Ascending aorta (tissue), 2 donors: ENCODE data around the gene MBD3. TPM values are rescaled to one million over a fixed set of nuclear protein-coding genes. Genes with fewer than 3 reads are reported as not detected.

Source experiments
- DNase-seq, 2 donors: peaks; one replicate each; pipeline ENCODE4 v3.0.0-alpha.2; 2019; ENCODE audit warnings: low spot score in 2 of 2
- H3K27ac ChIP-seq, 2 donors: fragments of 200-600 bp; sonication (generic); one replicate each; pipeline ENCODE4 v1.5.1; 2016 to 2017; ENCODE audit warnings: mild to moderate bottlenecking in 1 of 2
- H3K27me3 ChIP-seq: fragments of 200-600 bp; sonication (generic); one replicate; pipeline ENCODE4 v1.5.1; 2017
- H3K36me3 ChIP-seq, 2 donors: fragments of 200-600 bp; sonication (generic); one replicate each; pipeline ENCODE4 v1.5.1; 2016
- H3K4me1 ChIP-seq, 2 donors: fragments of 200-600 bp; sonication (generic); one replicate each; pipeline ENCODE4 v1.5.1; 2016 to 2017; ENCODE audit warnings: mild to moderate bottlenecking in 1 of 2
- H3K4me3 ChIP-seq, 2 donors: fragments of 200-600 bp; sonication (generic); one replicate each; pipeline ENCODE4 v1.5.1; 2016 to 2017; ENCODE audit warnings: mild to moderate bottlenecking in 1 of 2
- H3K9me3 ChIP-seq, 2 donors: fragments of 200-600 bp; sonication (generic); one replicate each; pipeline ENCODE4 v1.5.1; 2016
- intact Hi-C: fragments of 100-400 bp; cut with DNase I; formaldehyde crosslinking; loops from one replicate; pipeline ENCODE4 v1.15.1; 2023
- total RNA-seq: library from RNA; depleted of rRNA; stranded (reverse); fragments of >200 nt; gene quantifications from one replicate; pipeline ENCODE4 v1.1.0, GENCODE V29; 2016
- TF ChIP-seq, protein P1 (sequence below), 3 experiments: fragments of 200-600 bp in 2 of 3; fragments of 450-650 bp in 1 of 3; sonication (generic) in 2 of 3; IDR thresholded peaks; one replicate each; pipeline ENCODE4 v1.5.1; 2016 to 2019; ENCODE audit warnings: antibody characterized with exemption in 3 of 3, mild to moderate bottlenecking in 1 of 3, moderate library complexity in 1 of 3

MBD3 gene
- total RNA-seq, 1 donor from 2014 or later, result 143 TPM

DNA sequence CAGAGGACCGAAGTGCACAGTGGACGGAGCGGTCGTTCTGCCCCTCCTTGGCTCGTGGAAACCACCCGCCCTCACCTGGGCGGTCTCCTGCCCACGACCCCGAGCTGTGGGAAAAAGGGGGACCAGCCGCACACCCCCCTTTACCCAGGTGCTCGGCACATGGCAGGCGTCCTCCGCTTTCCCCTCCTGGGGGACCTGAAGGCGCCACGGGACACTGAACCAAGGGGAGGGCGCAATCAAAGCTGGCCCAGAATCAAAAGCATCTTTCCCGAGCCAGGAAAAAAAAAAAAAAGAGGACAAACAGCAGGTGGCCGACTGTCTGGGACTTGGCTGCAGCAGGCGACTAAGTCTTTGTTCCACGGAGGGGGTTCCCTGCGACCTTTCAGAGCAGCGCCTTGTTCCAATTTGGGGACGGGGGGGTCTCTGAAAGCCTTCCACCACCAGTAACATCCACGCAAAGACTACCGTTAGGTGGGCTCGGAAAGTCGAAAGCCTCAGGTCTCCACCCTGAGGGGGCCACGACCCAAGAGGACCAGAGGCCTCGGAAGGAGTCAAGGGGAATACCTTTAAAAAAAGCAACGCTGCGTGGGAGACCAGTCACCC, 1.1 kb downstream of the MBD3 start:
- DNase-seq, result no peak
- intact Hi-C loops, result loop anchor here (1.0 kb wide), 3 partner anchors 14 to 61 kb away; partner anchors contain the start of genes TCF3 and UQCR11
- peak overlapping the region; percentile 74 to 89 for H3K4me3 ChIP-seq
- peaks cover under 1 to 1% of the 10 kb centered on the region in 2 donors for H3K36me3 ChIP-seq
- peaks cover 8 to 17% of the 10 kb centered on the region in 2 donors for H3K4me1 ChIP-seq
- TF ChIP-seq, protein P1, sequence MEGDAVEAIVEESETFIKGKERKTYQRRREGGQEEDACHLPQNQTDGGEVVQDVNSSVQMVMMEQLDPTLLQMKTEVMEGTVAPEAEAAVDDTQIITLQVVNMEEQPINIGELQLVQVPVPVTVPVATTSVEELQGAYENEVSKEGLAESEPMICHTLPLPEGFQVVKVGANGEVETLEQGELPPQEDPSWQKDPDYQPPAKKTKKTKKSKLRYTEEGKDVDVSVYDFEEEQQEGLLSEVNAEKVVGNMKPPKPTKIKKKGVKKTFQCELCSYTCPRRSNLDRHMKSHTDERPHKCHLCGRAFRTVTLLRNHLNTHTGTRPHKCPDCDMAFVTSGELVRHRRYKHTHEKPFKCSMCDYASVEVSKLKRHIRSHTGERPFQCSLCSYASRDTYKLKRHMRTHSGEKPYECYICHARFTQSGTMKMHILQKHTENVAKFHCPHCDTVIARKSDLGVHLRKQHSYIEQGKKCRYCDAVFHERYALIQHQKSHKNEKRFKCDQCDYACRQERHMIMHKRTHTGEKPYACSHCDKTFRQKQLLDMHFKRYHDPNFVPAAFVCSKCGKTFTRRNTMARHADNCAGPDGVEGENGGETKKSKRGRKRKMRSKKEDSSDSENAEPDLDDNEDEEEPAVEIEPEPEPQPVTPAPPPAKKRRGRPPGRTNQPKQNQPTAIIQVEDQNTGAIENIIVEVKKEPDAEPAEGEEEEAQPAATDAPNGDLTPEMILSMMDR (IDR thresholded peaks at IDR 0.05), result no peak
- H3K9me3 ChIP-seq, result no peaks in the 10 kb centered on the region
- H3K27ac ChIP-seq, result peak overlapping the region; percentile 84 to 94
- H3K27me3 ChIP-seq, result no peaks in the 10 kb centered on the region

GRCh38 chr19:1590641-1591397, 1.8 kb downstream of the MBD3 start:
- intact Hi-C loops, result no loop called here
- H3K36me3 ChIP-seq, result no peaks in the 10 kb centered on the region
- no peak for DNase-seq
- no peaks in the 10 kb centered on the region for H3K9me3 ChIP-seq
- TF ChIP-seq, protein P1 (IDR thresholded peaks at IDR 0.05), result no peak
- H3K27ac ChIP-seq, result no peak overlapping the region
- H3K4me3 ChIP-seq, result peak overlapping the region in 1 of 2 donors; percentile 89
- H3K27me3 ChIP-seq, result no peaks in the 10 kb centered on the region
- peaks cover 8 to 17% of the 10 kb centered on the region in 2 donors for H3K4me1 ChIP-seq

DNA sequence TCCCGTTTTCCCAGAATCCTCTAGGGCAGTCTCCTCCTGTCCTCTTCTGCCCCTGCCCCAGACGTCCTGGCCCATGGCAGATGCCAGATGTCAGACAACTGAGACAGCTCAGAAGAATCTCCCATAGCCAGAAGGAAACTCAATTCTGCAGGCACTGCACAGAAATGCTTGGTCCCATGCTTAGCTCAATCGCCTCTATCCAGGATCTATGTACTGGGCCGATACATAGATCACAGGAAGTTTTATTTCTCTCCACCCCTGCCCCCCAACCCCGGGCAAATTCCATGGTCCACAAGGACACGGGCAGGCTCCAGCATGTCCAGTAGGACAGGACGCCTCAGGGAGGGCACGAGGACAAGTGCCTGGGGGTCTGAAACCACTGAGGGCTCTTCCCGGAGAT, 4.8 kb downstream of the MBD3 start:
- intact Hi-C loops, result no loop called here
- Histone ChIP-seq H3K36me3 (peaks cover 17 to 19% of the 10 kb centered on the region in 2 donors), H3K9me3 (no peaks in the 10 kb centered on the region), H3K4me3 (no peak overlapping the region), H3K4me1 (peaks cover 8 to 15% of the 10 kb centered on the region in 2 donors), H3K27ac (no peak overlapping the region), H3K27me3 (no peaks in the 10 kb centered on the region)
- DNase-seq, result no peak
- TF ChIP-seq, protein P1 (IDR thresholded peaks at IDR 0.05), result no peak

DNA sequence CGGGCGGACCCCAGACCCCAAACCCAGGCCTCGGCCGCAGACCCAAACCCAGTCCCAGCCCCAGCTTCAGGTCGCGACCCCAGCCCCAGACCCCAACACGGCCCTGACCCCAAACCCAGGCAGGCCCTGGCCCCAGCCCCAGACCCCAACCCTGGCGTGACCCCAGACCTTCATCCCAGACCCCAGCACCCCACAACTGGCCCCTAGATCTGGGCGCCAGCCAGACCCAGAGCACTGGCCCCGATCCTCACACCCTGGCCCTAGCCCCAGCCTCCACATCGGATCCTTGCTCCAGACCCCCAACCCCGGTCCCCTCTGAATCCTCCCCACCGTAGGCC, 7.5 kb downstream of the MBD3 start:
- TF ChIP-seq, protein P1 (IDR thresholded peaks at IDR 0.05), result no peak
- Histone ChIP-seq H3K4me1 (no peaks in the 10 kb centered on the region), H3K9me3 (no peaks in the 10 kb centered on the region), H3K36me3 (peaks cover 40 to 46% of the 10 kb centered on the region in 2 donors), H3K27me3 (no peaks in the 10 kb centered on the region), H3K27ac (no peak overlapping the region), H3K4me3 (no peak overlapping the region)
- intact Hi-C loops, result no loop called here
- no peak for DNase-seq

GRCh38 chr19:1584500-1585242, 8.0 kb downstream of the MBD3 start:
- peaks cover 46 to 50% of the 10 kb centered on the region in 2 donors for H3K36me3 ChIP-seq
- no peaks in the 10 kb centered on the region for H3K9me3 ChIP-seq
- TF ChIP-seq, protein P1 (IDR thresholded peaks at IDR 0.05), result no peak
- no peak for DNase-seq
- no peak overlapping the region for H3K27ac ChIP-seq
- H3K4me1 ChIP-seq, result no peaks in the 10 kb centered on the region
- no peak overlapping the region for H3K4me3 ChIP-seq
- intact Hi-C loops, result no loop called here
- H3K27me3 ChIP-seq, result no peaks in the 10 kb centered on the region
